GM12878 (cell line): Measurements from ENCODE around the gene STAB2. TPM values are rescaled to one million over a fixed set of nuclear protein-coding genes. Genes with fewer than 3 reads are reported as not detected.

Experiments used
- ATAC-seq: fragments of 200-7000 bp; cut with Tn5 transposase; 3 replicates; pipeline ENCODE4 v1.9.1; 2020; ENCODE audit warnings: mild to moderate bottlenecking, moderate library complexity
- BruUV-seq: library from RNA; stranded (reverse); fragments of 400-500 nt; replicated peaks from 2 replicates; lab custom pipeline; 2021; lab: Mats Ljungman, UMichigan
- CTCF ChIA-PET: fragments of 300-600 bp; sonication (Branson Sonifier 250); formaldehyde crosslinking; extraction: SDS; loops from one replicate; lab custom pipeline; 2021; ENCODE audit warnings: inconsistent platforms; lab: Yijun Ruan, JAX
- POLR2A ChIA-PET: fragments of 350-600 bp; formaldehyde crosslinking; extraction: SDS; loops from one replicate; lab custom pipeline; 2021; ENCODE audit warnings: inconsistent platforms; lab: Charles Lee
- RAD21 ChIA-PET: fragments of 300-600 bp; sonication (Branson Sonifier 250); formaldehyde crosslinking; loops from one replicate; lab custom pipeline; 2023; ENCODE audit warnings: antibody characterized with exemption; ENCODE audit not compliant: unreplicated experiment; lab: Charles Lee
- SMC1A ChIA-PET: fragments of 300-600 bp; sonication (Branson Sonifier 250); formaldehyde crosslinking; loops from one replicate; lab custom pipeline; 2023; ENCODE audit not compliant: unreplicated experiment, uncharacterized antibody; lab: Charles Lee
- DNase-seq: peaks from one replicate; pipeline ENCODE4 v3.0.0-alpha.2; 2011; ENCODE audit warnings: low read depth, low spot score
- FAIRE-seq: peaks from 3 replicates; lab custom pipeline; 2011; peaks lifted over from hg19 to GRCh38; lab: Jason Lieb, UNC
- H2AFZ ChIP-seq: 2 replicates; pipeline ENCODE4 v1.6.0; 2011; ENCODE audit warnings: low read depth, low read length, control low read depth; ENCODE audit not compliant: control insufficient read depth
- H3K27ac ChIP-seq: 2 replicates; pipeline ENCODE4 v1.5.1; 2011; ENCODE audit warnings: control low read depth; ENCODE audit not compliant: control insufficient read depth, insufficient read depth
- H3K27me3 ChIP-seq, 2 experiments: replicated peaks in 1 of 2; 2 replicates each; pipeline versions ENCODE4 v1.6.0 to v1.6.1; 2011; ENCODE audit warnings: low read length in 1 of 2; ENCODE audit not compliant: control insufficient read depth in 2 of 2, insufficient read depth in 2 of 2
- H3K36me3 ChIP-seq, 2 experiments: 2 replicates each; pipeline ENCODE4 v1.5.1; 2011; ENCODE audit warnings: low read length in 1 of 2; ENCODE audit not compliant: control insufficient read depth in 2 of 2, insufficient read depth in 2 of 2
- H3K4me1 ChIP-seq: 2 replicates; pipeline ENCODE4 v1.6.1; 2011; ENCODE audit warnings: mild to moderate bottlenecking, low read length, moderate library complexity, mixed read lengths; ENCODE audit not compliant: control insufficient read depth, insufficient read depth
- H3K4me2 ChIP-seq: 2 replicates; pipeline ENCODE4 v1.6.0; 2011; ENCODE audit warnings: control low read depth; ENCODE audit not compliant: control insufficient read depth, insufficient read depth
- H3K4me3 ChIP-seq: fragments of 200-600 bp; sonication (generic); 2 replicates; pipeline ENCODE4 v1.5.1; 2016
- H3K79me2 ChIP-seq: 2 replicates; pipeline ENCODE4 v1.6.0; 2011; ENCODE audit warnings: low read length; ENCODE audit not compliant: control insufficient read depth, insufficient read depth
- H3K9ac ChIP-seq: 2 replicates; pipeline ENCODE4 v1.8.0; 2011; ENCODE audit warnings: low read length, control low read depth, mixed read lengths; ENCODE audit not compliant: control insufficient read depth, insufficient read depth
- H3K9me3 ChIP-seq: replicated peaks from 3 replicates; pipeline ENCODE4 v1.5.1; 2011; ENCODE audit warnings: mild to moderate bottlenecking, low read length; ENCODE audit not compliant: control insufficient read depth, insufficient read depth
- H4K20me1 ChIP-seq: 2 replicates; pipeline ENCODE4 v1.6.0; 2011; ENCODE audit not compliant: control insufficient read depth, insufficient read depth
- ATF3 ChIP-seq: IDR thresholded peaks from 2 replicates; pipeline ENCODE4 v1.6.1; 2011; ENCODE audit warnings: low read depth, mild to moderate bottlenecking, low read length, moderate library complexity, borderline replicate concordance; ENCODE audit errors: extremely low read depth
- BHLHE40 ChIP-seq, 2 experiments: fragments of 450-650 bp in 1 of 2; IDR thresholded peaks; 2 replicates each; pipeline ENCODE4 v1.6.1; 2011 to 2017; ENCODE audit warnings: low read depth in 2 of 2, borderline replicate concordance in 1 of 2, improper control_type of control experiment in 1 of 2, low read length in 1 of 2, mild to moderate bottlenecking in 1 of 2
- CEBPB ChIP-seq, 2 experiments: fragments of 150-350 bp in 1 of 2; IDR thresholded peaks; 2 replicates each; pipeline ENCODE4 v1.6.1; 2012 to 2014; ENCODE audit warnings: low read depth in 2 of 2, low read length in 2 of 2, borderline replicate concordance in 1 of 2, inconsistent platforms in 1 of 2
- ESRRA ChIP-seq: IDR thresholded peaks from 2 replicates; pipeline ENCODE4 v1.6.1; 2012; ENCODE audit warnings: mild to moderate bottlenecking, low read length, improper control_type of control experiment
- IKZF2 ChIP-seq, 2 experiments: fragments of 450-650 bp; IDR thresholded peaks; 2 replicates each; pipeline ENCODE4 v1.6.1; 2017; ENCODE audit warnings: mild to moderate bottlenecking in 2 of 2, moderate library complexity in 2 of 2
- MTA3 ChIP-seq: IDR thresholded peaks from 2 replicates; pipeline ENCODE4 v1.6.1; 2012; ENCODE audit warnings: low read length, inconsistent platforms, borderline replicate concordance
- MYB ChIP-seq: fragments of 150-350 bp; IDR thresholded peaks from 2 replicates; pipeline ENCODE4 v1.6.1; 2014; ENCODE audit warnings: mild to moderate bottlenecking, low read depth, low read length, borderline replicate concordance
- NFXL1 ChIP-seq: fragments of 450-650 bp; IDR thresholded peaks from 2 replicates; pipeline ENCODE4 v1.6.1; 2017; ENCODE audit warnings: antibody characterized with exemption, mild to moderate bottlenecking, borderline replicate concordance
- NKRF ChIP-seq: fragments of 450-650 bp; conservative IDR thresholded peaks from 2 replicates; pipeline ENCODE4 v1.6.1; 2017; ENCODE audit warnings: mild to moderate bottlenecking, moderate library complexity
- PAX8 ChIP-seq: fragments of 450-650 bp; IDR thresholded peaks from 2 replicates; pipeline ENCODE4 v1.6.1; 2017; ENCODE audit warnings: mild to moderate bottlenecking, moderate library complexity
- POLR2AphosphoS5 ChIP-seq: IDR thresholded peaks from 2 replicates; pipeline ENCODE4 v1.6.1; 2011; ENCODE audit warnings: mild to moderate bottlenecking, low read length, inconsistent platforms
- SMAD1 ChIP-seq: fragments of 450-650 bp; IDR thresholded peaks from 2 replicates; pipeline ENCODE4 v1.6.1; 2018; ENCODE audit warnings: mild to moderate bottlenecking, low read depth; ENCODE audit not compliant: partially characterized antibody
- SMC3 ChIP-seq: IDR thresholded peaks from 2 replicates; pipeline ENCODE4 v1.6.1; 2011; ENCODE audit warnings: low read length, improper control_type of control experiment, borderline replicate concordance
- SP1 ChIP-seq: IDR thresholded peaks from one replicate; pipeline ENCODE4 v1.6.1; 2011; ENCODE audit warnings: low read depth, low read length
- ZBED1 ChIP-seq: IDR thresholded peaks from 2 replicates; pipeline ENCODE4 v1.6.1; 2016; ENCODE audit warnings: borderline replicate concordance
- ZNF274 ChIP-seq: IDR thresholded peaks from one replicate; pipeline ENCODE4 v1.8.0; 2011; ENCODE audit not compliant: insufficient read length, insufficient read depth
- ZNF384 ChIP-seq: IDR thresholded peaks from 2 replicates; pipeline ENCODE4 v1.6.1; 2012; ENCODE audit warnings: low read depth, mild to moderate bottlenecking, low read length, improper control_type of control experiment, borderline replicate concordance
- ZZZ3 ChIP-seq: IDR thresholded peaks from 2 replicates; pipeline ENCODE4 v1.6.1; 2011; ENCODE audit warnings: low read depth; ENCODE audit not compliant: control insufficient read depth, insufficient read length
- WGBS: methylation state at CpG from one replicate; pipeline ENCODE4 v1.1.6; 2016; ENCODE audit warnings: low lambda C conversion rate; ENCODE audit not compliant: insufficient replicate concordance, insufficient coverage; ENCODE audit errors: missing lambda C conversion rate; 5-methylcytosine and 5-hydroxymethylcytosine counted together
- in situ Hi-C: fragments of 300-500 bp; cut with MboI; formaldehyde crosslinking; loops from 9 replicates; pipeline ENCODE4 v1.14.3; 2018; ENCODE audit warnings: mixed read lengths
- intact Hi-C: fragments of 100-400 bp; cut with micrococcal nuclease; formaldehyde crosslinking; loops from one replicate; pipeline ENCODE4 v1.14.2; 2022; ENCODE audit not compliant: unreplicated experiment
- polyA plus RNA-seq, 11 experiments: library from polyadenylated mRNA; depleted of rRNA in 4 of 11; unstranded in 6 of 11; stranded (reverse) in 5 of 11; fragments of >200 nt; fragmentation: Nextera tagmentation in 4 of 11; fragmentation: Illumina TruSeq in 1 of 11; extraction: Ambion mirVana in 4 of 11; extraction: Trizol in 1 of 11; gene quantifications; 1 replicate in 1 of 11; 2 replicates in 10 of 11; pipeline versions ENCODE4 v1.2.1 to v1.2.3, GENCODE V29; 2011 to 2016; ENCODE audit warnings: inconsistent platforms in 2 of 11, missing spikeins in 2 of 11, low read depth in 1 of 11
- total RNA-seq, 4 experiments: library from RNA; depleted of rRNA in 3 of 4; stranded (reverse); fragments of >200 nt in 3 of 4; fragmentation: Illumina TruSeq in 1 of 4; extraction: Trizol in 1 of 4; gene quantifications; 2 replicates each; pipeline versions ENCODE4 v1.2.1 to v1.2.3, GENCODE V29; 2013 to 2021
- TF ChIP-seq, protein P1 (sequence below): fragments of 450-650 bp; IDR thresholded peaks from 2 replicates; pipeline ENCODE4 v1.6.1; 2016; ENCODE audit warnings: mild to moderate bottlenecking

STAB2 gene
- total and polyA plus RNA-seq, 10 of the 15 experiments (the other 5 are each of a cell fraction or from before 2014, with no cell fraction given) = 0.37 TPM; not detected in 9

GRCh38 chr12:103680591-103681141 is 93.6 kb downstream of the STAB2 start:
- H3K36me3 ChIP-seq = no peaks in the 10 kb centered on the region
- intact Hi-C loops = no loop called here
- H3K9me3 ChIP-seq = no peaks in the 10 kb centered on the region
- CTCF ChIA-PET = interaction anchor here (1.3 kb wide), 1 partner anchor 18 kb away, joined by 3 read pairs; no protein-coding TSS in a partner anchor
- no peak overlapping the region for H3K9ac ChIP-seq
- no peak overlapping the region for H3K4me2 ChIP-seq
- H3K79me2 ChIP-seq = no peaks in the 10 kb centered on the region
- no peak overlapping the region for H3K4me3 ChIP-seq
- RAD21 ChIA-PET = no interaction called here
- no peaks in the 10 kb centered on the region for H3K4me1 ChIP-seq
- SMC1A ChIA-PET = no interaction called here
- no peak overlapping the region for H3K27ac ChIP-seq
- no peak overlapping the region for H2AFZ ChIP-seq
- POLR2A ChIA-PET = no interaction called here
- no peak for FAIRE-seq
- no peaks in the 10 kb centered on the region for H3K27me3 ChIP-seq
- WGBS = 60% methylated on average over 7 of the region's 7 CpGs
- TF ChIP-seq PAX8 (no peak), POLR2AphosphoS5 (no peak), SMAD1 (no peak), ZNF384 (no peak), ATF3 (no peak), ZBED1 (no peak), ESRRA (no peak), ZNF274 (no peak), SMC3 (no peak), BHLHE40 (IDR thresholded peaks at IDR 0.05; ENCODE audit: borderline replicate concordance in 1 of 2, low read depth in 2 of 2, low read length in 1 of 2) (no peak), MTA3 (no peak), MYB (no peak), CEBPB (IDR thresholded peaks at IDR 0.05; ENCODE audit: borderline replicate concordance in 1 of 2, low read depth in 2 of 2, low read length in 2 of 2) (no peak), NKRF (no peak), IKZF2 (IDR thresholded peaks at IDR 0.05) (no peak), ZZZ3 (no peak), NFXL1 (no peak), SP1 (no peak)
- TF ChIP-seq, protein P1, sequence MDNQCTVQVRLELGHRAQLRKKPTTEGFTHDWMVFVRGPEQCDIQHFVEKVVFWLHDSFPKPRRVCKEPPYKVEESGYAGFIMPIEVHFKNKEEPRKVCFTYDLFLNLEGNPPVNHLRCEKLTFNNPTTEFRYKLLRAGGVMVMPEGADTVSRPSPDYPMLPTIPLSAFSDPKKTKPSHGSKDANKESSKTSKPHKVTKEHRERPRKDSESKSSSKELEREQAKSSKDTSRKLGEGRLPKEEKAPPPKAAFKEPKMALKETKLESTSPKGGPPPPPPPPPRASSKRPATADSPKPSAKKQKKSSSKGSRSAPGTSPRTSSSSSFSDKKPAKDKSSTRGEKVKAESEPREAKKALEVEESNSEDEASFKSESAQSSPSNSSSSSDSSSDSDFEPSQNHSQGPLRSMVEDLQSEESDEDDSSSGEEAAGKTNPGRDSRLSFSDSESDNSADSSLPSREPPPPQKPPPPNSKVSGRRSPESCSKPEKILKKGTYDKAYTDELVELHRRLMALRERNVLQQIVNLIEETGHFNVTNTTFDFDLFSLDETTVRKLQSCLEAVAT = no peak
- TF ChIP-seq, all 136 proteins: peak for 0
- H4K20me1 ChIP-seq = no peaks in the 10 kb centered on the region
- DNase-seq (no peak), ATAC-seq (no peak)
- in situ Hi-C loops = no loop called here
- no TSS peak for BruUV-seq
